Measurements from ENCODE around the gene ITGAV.
A peak's percentile ranks its signal among the peaks of the same experiment; 100 is the strongest.

The ITGAV gene

GRCh38 chr2:186688813-186689212 lies 99.0 kb downstream of the ITGAV start:
- DNase-seq (ENCODE audit: low spot score in 2 of 2): no peak
- peaks cover 5% of the 10 kb centered on the region; the same call in 1 of the 2 replicates for H3K4me1 ChIP-seq
- in situ Hi-C loops (cut with MboI; ENCODE audit: low sequenced_read_pairs): no loop called here
- no peaks in the 10 kb centered on the region for H3K27me3 ChIP-seq (ENCODE audit: low read depth)
- no peaks in the 10 kb centered on the region for H3K36me3 ChIP-seq (replicated peaks)
- no peak overlapping the region for H3K4me3 ChIP-seq
- no peaks in the 10 kb centered on the region for H3K9me3 ChIP-seq

GRCh38 chr2:186690786-186691185 lies 100.9 kb downstream of the ITGAV start:
- in situ Hi-C loops (cut with MboI; ENCODE audit: low sequenced_read_pairs): no loop called here

GRCh38 chr2:186691231-186691630 lies 101.4 kb downstream of the ITGAV start:
- Histone ChIP-seq H3K4me1 (peaks cover 14% of the 10 kb centered on the region), H3K27me3 (ENCODE audit: low read depth) (no peaks in the 10 kb centered on the region), H3K36me3 (replicated peaks) (no peaks in the 10 kb centered on the region), H3K4me3 (no peak overlapping the region), H3K9me3 (no peaks in the 10 kb centered on the region)
- in situ Hi-C loops (cut with MboI; ENCODE audit: low sequenced_read_pairs): no loop called here
- no peak for DNase-seq (ENCODE audit: low spot score in 2 of 2)

More at GRCh38 chr2:186690786-186691185, 100.9 kb downstream of the ITGAV start:
- H3K4me1 ChIP-seq: peaks cover 11% of the 10 kb centered on the region
- no peak overlapping the region for H3K4me3 ChIP-seq
- H3K36me3 ChIP-seq (replicated peaks): no peaks in the 10 kb centered on the region
- DNase-seq (ENCODE audit: low spot score in 2 of 2): no peak
- H3K27me3 ChIP-seq (ENCODE audit: low read depth): no peaks in the 10 kb centered on the region
- no peaks in the 10 kb centered on the region for H3K9me3 ChIP-seq

GRCh38 chr2:186691900-186692299 lies 102.0 kb downstream of the ITGAV start:
- Histone ChIP-seq H3K9me3 (no peaks in the 10 kb centered on the region), H3K27me3 (ENCODE audit: low read depth) (no peaks in the 10 kb centered on the region), H3K4me3 (no peak overlapping the region), H3K36me3 (replicated peaks) (no peaks in the 10 kb centered on the region), H3K4me1 (peaks cover 14% of the 10 kb centered on the region)
- in situ Hi-C loops (cut with MboI; ENCODE audit: low sequenced_read_pairs): no loop called here
- no peak for DNase-seq (ENCODE audit: low spot score in 2 of 2)

GRCh38 chr2:186693446-186693832 lies 103.6 kb downstream of the ITGAV start:
- H3K4me1 ChIP-seq: peaks cover 14% of the 10 kb centered on the region
- in situ Hi-C loops (cut with MboI; ENCODE audit: low sequenced_read_pairs): no loop called here
- no peaks in the 10 kb centered on the region for H3K36me3 ChIP-seq (replicated peaks)
- H3K27me3 ChIP-seq (ENCODE audit: low read depth): no peaks in the 10 kb centered on the region
- DNase-seq (ENCODE audit: low spot score in 2 of 2): no peak
- H3K4me3 ChIP-seq: peak overlapping the region; percentile 64
- H3K9me3 ChIP-seq: no peaks in the 10 kb centered on the region

GRCh38 chr2:186695081-186695756 lies 105.4 kb downstream of the ITGAV start:
- no peaks in the 10 kb centered on the region for H3K36me3 ChIP-seq (replicated peaks)
- H3K4me3 ChIP-seq: peak overlapping the region; percentile 64
- in situ Hi-C loops (cut with MboI; ENCODE audit: low sequenced_read_pairs): no loop called here
- H3K27me3 ChIP-seq (ENCODE audit: low read depth): no peaks in the 10 kb centered on the region
- H3K9me3 ChIP-seq: no peaks in the 10 kb centered on the region
- peaks cover 14% of the 10 kb centered on the region for H3K4me1 ChIP-seq
- DNase-seq (ENCODE audit: low spot score in 2 of 2): peak; percentile 10 to 19

- no peaks in the 10 kb centered on the region for H3K27me3 ChIP-seq (ENCODE audit: low read depth)
- no peak for DNase-seq (ENCODE audit: low spot score in 2 of 2)
- in situ Hi-C loops (cut with MboI; ENCODE audit: low sequenced_read_pairs): no loop called here
- H3K4me1 ChIP-seq: peaks cover 14% of the 10 kb centered on the region
- no peaks in the 10 kb centered on the region for H3K36me3 ChIP-seq (replicated peaks)
- no peaks in the 10 kb centered on the region for H3K9me3 ChIP-seq
- no peak overlapping the region for H3K4me3 ChIP-seq
Observed at GRCh38 chr2:186696290-186696689, 106.4 kb downstream of the ITGAV start.

GRCh38 chr2:186696804-186697203 lies 106.9 kb downstream of the ITGAV start:
- no peak for DNase-seq (ENCODE audit: low spot score in 2 of 2)
- Histone ChIP-seq H3K36me3 (replicated peaks) (no peaks in the 10 kb centered on the region), H3K27me3 (ENCODE audit: low read depth) (no peaks in the 10 kb centered on the region), H3K4me1 (peaks cover 14% of the 10 kb centered on the region), H3K9me3 (no peaks in the 10 kb centered on the region), H3K4me3 (no peak overlapping the region)
- in situ Hi-C loops (cut with MboI; ENCODE audit: low sequenced_read_pairs): no loop called here

- H3K4me1 ChIP-seq: peaks cover 14% of the 10 kb centered on the region
- no peak overlapping the region for H3K4me3 ChIP-seq
- DNase-seq (ENCODE audit: low spot score in 2 of 2): no peak
- no peaks in the 10 kb centered on the region for H3K9me3 ChIP-seq
- no peaks in the 10 kb centered on the region for H3K36me3 ChIP-seq (replicated peaks)
- in situ Hi-C loops (cut with MboI; ENCODE audit: low sequenced_read_pairs): no loop called here
- H3K27me3 ChIP-seq (ENCODE audit: low read depth): no peaks in the 10 kb centered on the region
Observed at GRCh38 chr2:186697536-186697935, 107.7 kb downstream of the ITGAV start.

GRCh38 chr2:186699742-186700141 lies 109.9 kb downstream of the ITGAV start:
- no peak overlapping the region for H3K4me3 ChIP-seq
- in situ Hi-C loops (cut with MboI; ENCODE audit: low sequenced_read_pairs): no loop called here
- no peak for DNase-seq (ENCODE audit: low spot score in 2 of 2)
- no peaks in the 10 kb centered on the region for H3K9me3 ChIP-seq
- H3K36me3 ChIP-seq (replicated peaks): no peaks in the 10 kb centered on the region
- no peaks in the 10 kb centered on the region for H3K27me3 ChIP-seq (ENCODE audit: low read depth)
- peaks cover 9% of the 10 kb centered on the region for H3K4me1 ChIP-seq

GRCh38 chr2:186702006-186702405 lies 112.2 kb downstream of the ITGAV start:
- Histone ChIP-seq H3K4me1 (no peaks in the 10 kb centered on the region), H3K4me3 (no peak overlapping the region), H3K9me3 (no peaks in the 10 kb centered on the region), H3K27me3 (ENCODE audit: low read depth) (no peaks in the 10 kb centered on the region), H3K36me3 (replicated peaks) (no peaks in the 10 kb centered on the region)
- in situ Hi-C loops (cut with MboI; ENCODE audit: low sequenced_read_pairs): no loop called here
- no peak for DNase-seq (ENCODE audit: low spot score in 2 of 2)

- Histone ChIP-seq H3K36me3 (replicated peaks) (no peaks in the 10 kb centered on the region), H3K27me3 (ENCODE audit: low read depth) (no peaks in the 10 kb centered on the region), H3K9me3 (no peaks in the 10 kb centered on the region), H3K4me1 (no peaks in the 10 kb centered on the region), H3K4me3 (no peak overlapping the region)
- DNase-seq (ENCODE audit: low spot score in 2 of 2): no peak
- in situ Hi-C loops (cut with MboI; ENCODE audit: low sequenced_read_pairs): no loop called here
Observed at GRCh38 chr2:186702501-186702900, 112.6 kb downstream of the ITGAV start.

- DNase-seq (ENCODE audit: low spot score in 2 of 2): no peak
- no peaks in the 10 kb centered on the region for H3K36me3 ChIP-seq (replicated peaks)
- H3K9me3 ChIP-seq: no peaks in the 10 kb centered on the region
- H3K4me3 ChIP-seq: no peak overlapping the region
- H3K4me1 ChIP-seq: no peaks in the 10 kb centered on the region
- H3K27me3 ChIP-seq (ENCODE audit: low read depth): no peaks in the 10 kb centered on the region
- in situ Hi-C loops (cut with MboI; ENCODE audit: low sequenced_read_pairs): no loop called here
Observed at GRCh38 chr2:186704897-186705296, 115.0 kb downstream of the ITGAV start.

- DNase-seq (ENCODE audit: low spot score in 2 of 2): no peak
Observed at GRCh38 chr2:186709529-186710450, 119.9 kb downstream of the ITGAV start.

More at GRCh38 chr2:186709529-186710450, 119.9 kb downstream of the ITGAV start:
- in situ Hi-C loops (cut with MboI; ENCODE audit: low sequenced_read_pairs): no loop called here
- Histone ChIP-seq H3K4me3 (no peak overlapping the region), H3K4me1 (peaks cover 10% of the 10 kb centered on the region), H3K36me3 (replicated peaks) (no peaks in the 10 kb centered on the region), H3K9me3 (no peaks in the 10 kb centered on the region), H3K27me3 (ENCODE audit: low read depth) (no peaks in the 10 kb centered on the region)

Measured in HAP-1 (cell line).